ENCODE data around the gene SH3PXD2A.

Gene SH3PXD2A

GRCh38 chr10:103859161-103860086 lies 4.0 kb upstream of the SH3PXD2A start:
- Histone ChIP-seq H3K9me3 (ENCODE audit: control insufficient read depth in 2 of 2, low read length in 2 of 2) (no peaks in the 10 kb centered on the region), H3K4me1 (ENCODE audit: control insufficient read depth in 2 of 2, insufficient read depth in 2 of 2, low read length in 2 of 2) (peaks cover 10 to 21% of the 10 kb centered on the region in 2 donors), H3K36me3 (ENCODE audit: control insufficient read depth in 2 of 2, insufficient read depth in 2 of 2, low read length in 2 of 2) (no peaks in the 10 kb centered on the region), H3K9ac (ENCODE audit: low read depth in 1 of 2, low read length in 2 of 2) (no peak overlapping the region), H3K27ac (ENCODE audit: low read depth in 2 of 2, low read length in 2 of 2) (peak overlapping the region in 1 of 2 donors; percentile 11), H3K4me3 (ENCODE audit: low read length in 2 of 2) (no peak overlapping the region), H3K27me3 (ENCODE audit: control insufficient read depth in 2 of 2, insufficient read depth in 2 of 2, low read length in 2 of 2) (no peaks in the 10 kb centered on the region)

GRCh38 chr10:103858360-103858759 lies 3.0 kb upstream of the SH3PXD2A start:
- no peak overlapping the region for H3K27ac ChIP-seq (ENCODE audit: low read depth in 2 of 2, low read length in 2 of 2)
- no peak overlapping the region for H3K4me3 ChIP-seq (ENCODE audit: low read length in 2 of 2)
- H3K36me3 ChIP-seq (ENCODE audit: control insufficient read depth in 2 of 2, insufficient read depth in 2 of 2, low read length in 2 of 2): no peaks in the 10 kb centered on the region
- no peaks in the 10 kb centered on the region for H3K27me3 ChIP-seq (ENCODE audit: control insufficient read depth in 2 of 2, insufficient read depth in 2 of 2, low read length in 2 of 2)
- no peak overlapping the region for H3K9ac ChIP-seq (ENCODE audit: low read depth in 1 of 2, low read length in 2 of 2)
- H3K4me1 ChIP-seq (ENCODE audit: control insufficient read depth in 2 of 2, insufficient read depth in 2 of 2, low read length in 2 of 2): peaks cover 21 to 32% of the 10 kb centered on the region in 2 donors
- no peaks in the 10 kb centered on the region for H3K9me3 ChIP-seq (ENCODE audit: control insufficient read depth in 2 of 2, low read length in 2 of 2)

- no peak overlapping the region for H3K4me3 ChIP-seq (ENCODE audit: low read length in 2 of 2)
- no peak overlapping the region for H3K27ac ChIP-seq (ENCODE audit: low read depth in 2 of 2, low read length in 2 of 2)
- no peak overlapping the region for H3K9ac ChIP-seq (ENCODE audit: low read depth in 1 of 2, low read length in 2 of 2)
Measured at GRCh38 chr10:103856797-103857170, 1.4 kb upstream of the SH3PXD2A start.

GRCh38 chr10:103855852-103856796 lies 748 bp upstream of the SH3PXD2A start:
- peak overlapping the region; percentile 60 to 91 for H3K4me3 ChIP-seq (ENCODE audit: low read length in 2 of 2)
- peaks cover 38 to 53% of the 10 kb centered on the region in 2 donors for H3K4me1 ChIP-seq (ENCODE audit: control insufficient read depth in 2 of 2, insufficient read depth in 2 of 2, low read length in 2 of 2)
- no peaks in the 10 kb centered on the region for H3K27me3 ChIP-seq (ENCODE audit: control insufficient read depth in 2 of 2, insufficient read depth in 2 of 2, low read length in 2 of 2)
- no peaks in the 10 kb centered on the region for H3K9me3 ChIP-seq (ENCODE audit: control insufficient read depth in 2 of 2, low read length in 2 of 2)
- H3K27ac ChIP-seq (ENCODE audit: low read depth in 2 of 2, low read length in 2 of 2): peak overlapping the region; percentile 70 to 79
- peak overlapping the region in 1 of 2 donors; percentile 96 for H3K9ac ChIP-seq (ENCODE audit: low read depth in 1 of 2, low read length in 2 of 2)
- H3K36me3 ChIP-seq (ENCODE audit: control insufficient read depth in 2 of 2, insufficient read depth in 2 of 2, low read length in 2 of 2): no peaks in the 10 kb centered on the region

More at GRCh38 chr10:103856797-103857170, 1.4 kb upstream of the SH3PXD2A start:
- H3K27me3 ChIP-seq (ENCODE audit: control insufficient read depth in 2 of 2, insufficient read depth in 2 of 2, low read length in 2 of 2): no peaks in the 10 kb centered on the region
- no peaks in the 10 kb centered on the region for H3K36me3 ChIP-seq (ENCODE audit: control insufficient read depth in 2 of 2, insufficient read depth in 2 of 2, low read length in 2 of 2)
- no peaks in the 10 kb centered on the region for H3K9me3 ChIP-seq (ENCODE audit: control insufficient read depth in 2 of 2, low read length in 2 of 2)
- peaks cover 32 to 47% of the 10 kb centered on the region in 2 donors for H3K4me1 ChIP-seq (ENCODE audit: control insufficient read depth in 2 of 2, insufficient read depth in 2 of 2, low read length in 2 of 2)

GRCh38 chr10:103854686-103855391 lies 537 bp downstream of the SH3PXD2A start:
- H3K36me3 ChIP-seq (ENCODE audit: control insufficient read depth in 2 of 2, insufficient read depth in 2 of 2, low read length in 2 of 2): peaks cover 0 to 3% of the 10 kb centered on the region in 2 donors

GRCh38 chr10:103854265-103854685 lies 1.1 kb downstream of the SH3PXD2A start:
- H3K27me3 ChIP-seq (ENCODE audit: control insufficient read depth in 2 of 2, insufficient read depth in 2 of 2, low read length in 2 of 2): no peaks in the 10 kb centered on the region
- H3K27ac ChIP-seq (ENCODE audit: low read depth in 2 of 2, low read length in 2 of 2): peak overlapping the region; percentile 68 to 79
- peak overlapping the region; percentile 81 to 96 for H3K9ac ChIP-seq (ENCODE audit: low read depth in 1 of 2, low read length in 2 of 2)
- peaks cover 56 to 70% of the 10 kb centered on the region in 2 donors for H3K4me1 ChIP-seq (ENCODE audit: control insufficient read depth in 2 of 2, insufficient read depth in 2 of 2, low read length in 2 of 2)
- peak overlapping the region; percentile 75 to 91 for H3K4me3 ChIP-seq (ENCODE audit: low read length in 2 of 2)
- H3K36me3 ChIP-seq (ENCODE audit: control insufficient read depth in 2 of 2, insufficient read depth in 2 of 2, low read length in 2 of 2): peaks cover 0 to 3% of the 10 kb centered on the region in 2 donors
- no peaks in the 10 kb centered on the region for H3K9me3 ChIP-seq (ENCODE audit: control insufficient read depth in 2 of 2, low read length in 2 of 2)

More at GRCh38 chr10:103854686-103855391, 537 bp downstream of the SH3PXD2A start:
- H3K4me1 ChIP-seq (ENCODE audit: control insufficient read depth in 2 of 2, insufficient read depth in 2 of 2, low read length in 2 of 2): peaks cover 51 to 66% of the 10 kb centered on the region in 2 donors
- peak overlapping the region; percentile 75 to 91 for H3K4me3 ChIP-seq (ENCODE audit: low read length in 2 of 2)
- peak overlapping the region; percentile 68 to 79 for H3K27ac ChIP-seq (ENCODE audit: low read depth in 2 of 2, low read length in 2 of 2)
- no peaks in the 10 kb centered on the region for H3K27me3 ChIP-seq (ENCODE audit: control insufficient read depth in 2 of 2, insufficient read depth in 2 of 2, low read length in 2 of 2)
- H3K9ac ChIP-seq (ENCODE audit: low read depth in 1 of 2, low read length in 2 of 2): peak overlapping the region; percentile 81 to 96
- no peaks in the 10 kb centered on the region for H3K9me3 ChIP-seq (ENCODE audit: control insufficient read depth in 2 of 2, low read length in 2 of 2)

GRCh38 chr10:103853428-103854264 lies 1.7 kb downstream of the SH3PXD2A start:
- H3K9ac ChIP-seq (ENCODE audit: low read depth in 1 of 2, low read length in 2 of 2): peak overlapping the region; percentile 81 to 96
- peak overlapping the region; percentile 68 to 79 for H3K27ac ChIP-seq (ENCODE audit: low read depth in 2 of 2, low read length in 2 of 2)
- H3K4me1 ChIP-seq (ENCODE audit: control insufficient read depth in 2 of 2, insufficient read depth in 2 of 2, low read length in 2 of 2): peaks cover 58 to 69% of the 10 kb centered on the region in 2 donors

GRCh38 chr10:103852856-103853255 lies 2.5 kb downstream of the SH3PXD2A start:
- Histone ChIP-seq H3K27me3 (ENCODE audit: control insufficient read depth in 2 of 2, insufficient read depth in 2 of 2, low read length in 2 of 2) (no peaks in the 10 kb centered on the region), H3K36me3 (ENCODE audit: control insufficient read depth in 2 of 2, insufficient read depth in 2 of 2, low read length in 2 of 2) (peaks cover 0 to 3% of the 10 kb centered on the region in 2 donors), H3K9ac (ENCODE audit: low read depth in 1 of 2, low read length in 2 of 2) (peak overlapping the region in 1 of 2 donors; percentile 96), H3K9me3 (ENCODE audit: control insufficient read depth in 2 of 2, low read length in 2 of 2) (no peaks in the 10 kb centered on the region), H3K27ac (ENCODE audit: low read depth in 2 of 2, low read length in 2 of 2) (peak overlapping the region; percentile 68 to 79), H3K4me3 (ENCODE audit: low read length in 2 of 2) (peak overlapping the region in 1 of 2 donors; percentile 54), H3K4me1 (ENCODE audit: control insufficient read depth in 2 of 2, insufficient read depth in 2 of 2, low read length in 2 of 2) (peaks cover 65 to 74% of the 10 kb centered on the region in 2 donors)

More at GRCh38 chr10:103853428-103854264, 1.7 kb downstream of the SH3PXD2A start:
- Histone ChIP-seq H3K36me3 (ENCODE audit: control insufficient read depth in 2 of 2, insufficient read depth in 2 of 2, low read length in 2 of 2) (peaks cover 0 to 3% of the 10 kb centered on the region in 2 donors), H3K27me3 (ENCODE audit: control insufficient read depth in 2 of 2, insufficient read depth in 2 of 2, low read length in 2 of 2) (no peaks in the 10 kb centered on the region), H3K9me3 (ENCODE audit: control insufficient read depth in 2 of 2, low read length in 2 of 2) (no peaks in the 10 kb centered on the region), H3K4me3 (ENCODE audit: low read length in 2 of 2) (peak overlapping the region; percentile 75 to 91)

Data from mucosa of rectum (tissue), 2 donors.